Fibroblast of gingiva (primary cell): Measurements from ENCODE around the gene GABARAPL1.
"Not testable (repeated sequence)": the region's sequence is repeated elsewhere in the genome, so short reads cannot be mapped to it uniquely, and the experiment has no call there.

Experiments used
- DNase-seq: peaks from one replicate; pipeline ENCODE4 v3.0.0-alpha.2; 2011; ENCODE audit warnings: low read depth

GABARAPL1 gene

GRCh38 chr12:10212739-10213131, at the start of gene GABARAPL1:
Gene GABARAPL1, plus strand, starts transcription at chr12:10212877. Its CDS starts 253 bp downstream, at chr12:10213130.
- peak; percentile 91 for DNase-seq

- DNase-seq: no peak
Measured at GRCh38 chr12:10163084-10163483, 49.6 kb upstream of the GABARAPL1 start.

GRCh38 chr12:10165421-10165820, 47.3 kb upstream of the GABARAPL1 start:
- DNase-seq: no peak

- DNase-seq: peak; percentile 46
Measured at GRCh38 chr12:10167599-10167998, 45.1 kb upstream of the GABARAPL1 start.

GRCh38 chr12:10169104-10169503, 43.6 kb upstream of the GABARAPL1 start:
- DNase-seq: peak; percentile 62

- DNase-seq: peak; percentile 61
Measured at GRCh38 chr12:10170216-10170615, 42.5 kb upstream of the GABARAPL1 start.

- no peak for DNase-seq
Measured at GRCh38 chr12:10171973-10172728, 40.5 kb upstream of the GABARAPL1 start, which contains the start of gene OLR1. Gene OLR1, minus strand, starts transcription at chr12:10172132. Its CDS starts 55 bp downstream, at chr12:10172077.

- DNase-seq: no peak
Measured at GRCh38 chr12:10174986-10175614, 37.6 kb upstream of the GABARAPL1 start.

- no peak for DNase-seq
Measured at GRCh38 chr12:10175846-10176636, 36.6 kb upstream of the GABARAPL1 start.

- DNase-seq: no peak
Measured at GRCh38 chr12:10178821-10179220, 33.9 kb upstream of the GABARAPL1 start, which contains the start of gene TMEM52B. Gene TMEM52B, plus strand, starts transcription at chr12:10179032. Its CDS starts 543 bp downstream, at chr12:10179575.

- no peak for DNase-seq
Measured at GRCh38 chr12:10179776-10180181, 32.9 kb upstream of the GABARAPL1 start.

GRCh38 chr12:10182354-10183049, 30.2 kb upstream of the GABARAPL1 start:
- DNase-seq: peak; percentile 79

GRCh38 chr12:10184261-10184843, 28.3 kb upstream of the GABARAPL1 start:
- DNase-seq: peak; percentile 93

GRCh38 chr12:10186299-10186698, 26.4 kb upstream of the GABARAPL1 start:
- DNase-seq: no peak

GRCh38 chr12:10186958-10187357, 25.7 kb upstream of the GABARAPL1 start:
- not testable (repeated sequence) for DNase-seq

GRCh38 chr12:10189653-10190052, 23.0 kb upstream of the GABARAPL1 start:
- peak; percentile 57 for DNase-seq

- peak; percentile 68 for DNase-seq
Measured at GRCh38 chr12:10190558-10191388, 21.9 kb upstream of the GABARAPL1 start.

- DNase-seq: peak; percentile 81
Measured at GRCh38 chr12:10191865-10192264, 20.8 kb upstream of the GABARAPL1 start.

- no peak for DNase-seq
Measured at GRCh38 chr12:10194160-10194670, 18.5 kb upstream of the GABARAPL1 start.

- no peak for DNase-seq
Measured at GRCh38 chr12:10196210-10196609, 16.5 kb upstream of the GABARAPL1 start.
